ENCODE results near the gene FAM171A1. TPM values are rescaled to one million over a fixed set of nuclear protein-coding genes. Genes with fewer than 3 reads are reported as not detected.

Gene FAM171A1
- total RNA-seq, 1 donor from 2014 or later, result 51.9 TPM

GRCh38 chr10:15324611-15325010, 46.5 kb downstream of the FAM171A1 start:
- peaks cover 43% of the 10 kb centered on the region for H3K4me1 Mint-ChIP-seq (ENCODE audit: low read depth, unreplicated experiment)
- H3K27me3 Mint-ChIP-seq (ENCODE audit: low read depth, unreplicated experiment), result no peaks in the 10 kb centered on the region
- H3K4me3 ChIP-seq (ENCODE audit: insufficient read depth, low read depth, low read length), result no peak overlapping the region
- peaks cover 5% of the 10 kb centered on the region for H3K36me3 Mint-ChIP-seq (ENCODE audit: low read depth, unreplicated experiment)
- H3K4me3 Mint-ChIP-seq (ENCODE audit: unreplicated experiment), result no peak overlapping the region
- TF ChIP-seq, protein P1, sequence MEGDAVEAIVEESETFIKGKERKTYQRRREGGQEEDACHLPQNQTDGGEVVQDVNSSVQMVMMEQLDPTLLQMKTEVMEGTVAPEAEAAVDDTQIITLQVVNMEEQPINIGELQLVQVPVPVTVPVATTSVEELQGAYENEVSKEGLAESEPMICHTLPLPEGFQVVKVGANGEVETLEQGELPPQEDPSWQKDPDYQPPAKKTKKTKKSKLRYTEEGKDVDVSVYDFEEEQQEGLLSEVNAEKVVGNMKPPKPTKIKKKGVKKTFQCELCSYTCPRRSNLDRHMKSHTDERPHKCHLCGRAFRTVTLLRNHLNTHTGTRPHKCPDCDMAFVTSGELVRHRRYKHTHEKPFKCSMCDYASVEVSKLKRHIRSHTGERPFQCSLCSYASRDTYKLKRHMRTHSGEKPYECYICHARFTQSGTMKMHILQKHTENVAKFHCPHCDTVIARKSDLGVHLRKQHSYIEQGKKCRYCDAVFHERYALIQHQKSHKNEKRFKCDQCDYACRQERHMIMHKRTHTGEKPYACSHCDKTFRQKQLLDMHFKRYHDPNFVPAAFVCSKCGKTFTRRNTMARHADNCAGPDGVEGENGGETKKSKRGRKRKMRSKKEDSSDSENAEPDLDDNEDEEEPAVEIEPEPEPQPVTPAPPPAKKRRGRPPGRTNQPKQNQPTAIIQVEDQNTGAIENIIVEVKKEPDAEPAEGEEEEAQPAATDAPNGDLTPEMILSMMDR (IDR thresholded peaks at IDR 0.05; ENCODE audit: insufficient read depth, low read depth, low read length), result no peak
- no peak for TF ChIP-seq EZH2 (IDR thresholded peaks at IDR 0.05; ENCODE audit: insufficient read depth, low read length)
- H4K20me1 ChIP-seq (ENCODE audit: insufficient read depth, low read length), result peaks cover 60% of the 10 kb centered on the region
- H3K27ac ChIP-seq (ENCODE audit: low read depth, low read length), result no peak overlapping the region
- no peaks in the 10 kb centered on the region for H3K9me3 Mint-ChIP-seq (ENCODE audit: unreplicated experiment)
- DNase-seq (ENCODE audit: low read depth) (peak; percentile 84), FAIRE-seq (peak; percentile 26)
- H3K4me1 ChIP-seq (ENCODE audit: insufficient read depth, low read length), result peaks cover 27% of the 10 kb centered on the region
- H2AFZ ChIP-seq (ENCODE audit: low read depth, low read length), result no peak overlapping the region
- no peaks in the 10 kb centered on the region for H3K36me3 ChIP-seq (ENCODE audit: insufficient read depth, low read length)
- no peaks in the 10 kb centered on the region for H3K9me3 ChIP-seq (ENCODE audit: insufficient read depth, low read depth, low read length)
- H3K27ac Mint-ChIP-seq (ENCODE audit: unreplicated experiment), result peak overlapping the region; percentile 72
- no peak overlapping the region for H3K9ac ChIP-seq (ENCODE audit: low read length)
- H3K4me2 ChIP-seq (ENCODE audit: low read length), result peak overlapping the region; percentile 57
- peaks cover 38% of the 10 kb centered on the region for H3K79me2 ChIP-seq (ENCODE audit: insufficient read depth, low read length)
- H3K27me3 ChIP-seq (ENCODE audit: insufficient read depth, low read length), result no peaks in the 10 kb centered on the region

- Histone ChIP-seq H3K9ac (ENCODE audit: low read length) (no peak overlapping the region), H3K27ac (ENCODE audit: low read depth, low read length) (no peak overlapping the region), H3K27me3 (ENCODE audit: insufficient read depth, low read length) (no peaks in the 10 kb centered on the region), H3K9me3 (ENCODE audit: insufficient read depth, low read depth, low read length) (no peaks in the 10 kb centered on the region), H3K4me2 (ENCODE audit: low read length) (peak overlapping the region; percentile 57), H3K36me3 (ENCODE audit: insufficient read depth, low read length) (no peaks in the 10 kb centered on the region), H2AFZ (ENCODE audit: low read depth, low read length) (no peak overlapping the region), H3K4me3 (ENCODE audit: insufficient read depth, low read depth, low read length) (no peak overlapping the region), H3K4me1 (ENCODE audit: insufficient read depth, low read length) (peaks cover 27% of the 10 kb centered on the region), H3K79me2 (ENCODE audit: insufficient read depth, low read length) (peaks cover 38% of the 10 kb centered on the region), H4K20me1 (ENCODE audit: insufficient read depth, low read length) (peaks cover 59% of the 10 kb centered on the region)
- peak overlapping the region; percentile 72 for H3K27ac Mint-ChIP-seq (ENCODE audit: unreplicated experiment)
- TF ChIP-seq EZH2 (IDR thresholded peaks at IDR 0.05; ENCODE audit: insufficient read depth, low read length), result no peak
- TF ChIP-seq, protein P1 (IDR thresholded peaks at IDR 0.05; ENCODE audit: insufficient read depth, low read depth, low read length), result no peak
- DNase-seq (ENCODE audit: low read depth) (no peak), FAIRE-seq (no peak)
- no peaks in the 10 kb centered on the region for H3K27me3 Mint-ChIP-seq (ENCODE audit: low read depth, unreplicated experiment)
- no peaks in the 10 kb centered on the region for H3K9me3 Mint-ChIP-seq (ENCODE audit: unreplicated experiment)
- H3K36me3 Mint-ChIP-seq (ENCODE audit: low read depth, unreplicated experiment), result peaks cover 7% of the 10 kb centered on the region
- peaks cover 43% of the 10 kb centered on the region for H3K4me1 Mint-ChIP-seq (ENCODE audit: low read depth, unreplicated experiment)
- H3K4me3 Mint-ChIP-seq (ENCODE audit: unreplicated experiment), result no peak overlapping the region
Observed at GRCh38 chr10:15324113-15324512, 47.0 kb downstream of the FAM171A1 start.

DNA sequence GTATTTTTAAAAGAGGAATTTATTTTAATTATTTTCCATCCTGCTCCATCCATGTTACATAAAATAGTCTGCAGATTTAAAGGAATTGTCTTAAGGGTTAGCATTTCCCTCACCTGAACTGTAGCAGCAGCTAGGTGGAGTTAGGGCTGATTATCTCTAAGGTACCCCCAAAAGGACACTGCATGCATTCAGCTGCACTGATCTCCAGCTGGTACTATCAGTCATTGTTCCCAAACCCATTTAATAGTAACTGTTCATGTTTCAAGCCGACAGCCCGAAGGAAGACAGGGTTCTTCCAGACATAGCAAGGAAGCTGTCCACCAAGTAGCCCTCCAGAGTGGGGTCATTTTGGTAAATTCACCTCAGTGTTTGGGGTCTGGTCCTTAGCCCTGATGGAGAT, 48.7 kb downstream of the FAM171A1 start:
- H3K27ac Mint-ChIP-seq (ENCODE audit: unreplicated experiment), result no peak overlapping the region
- no peak for DNase-seq (ENCODE audit: low read depth)
- H3K4me1 Mint-ChIP-seq (ENCODE audit: low read depth, unreplicated experiment), result peaks cover 43% of the 10 kb centered on the region
- Histone ChIP-seq H3K27ac (ENCODE audit: low read depth, low read length) (no peak overlapping the region), H2AFZ (ENCODE audit: low read depth, low read length) (no peak overlapping the region), H3K4me3 (ENCODE audit: insufficient read depth, low read depth, low read length) (no peak overlapping the region), H3K79me2 (ENCODE audit: insufficient read depth, low read length) (peaks cover 37% of the 10 kb centered on the region), H3K36me3 (ENCODE audit: insufficient read depth, low read length) (no peaks in the 10 kb centered on the region), H3K9ac (ENCODE audit: low read length) (no peak overlapping the region), H3K4me2 (ENCODE audit: low read length) (no peak overlapping the region), H3K4me1 (ENCODE audit: insufficient read depth, low read length) (peaks cover 27% of the 10 kb centered on the region), H3K27me3 (ENCODE audit: insufficient read depth, low read length) (no peaks in the 10 kb centered on the region), H4K20me1 (ENCODE audit: insufficient read depth, low read length) (peaks cover 65% of the 10 kb centered on the region), H3K9me3 (ENCODE audit: insufficient read depth, low read depth, low read length) (no peaks in the 10 kb centered on the region)
- no peak for FAIRE-seq
- H3K27me3 Mint-ChIP-seq (ENCODE audit: low read depth, unreplicated experiment), result no peaks in the 10 kb centered on the region
- no peak for TF ChIP-seq EZH2 (IDR thresholded peaks at IDR 0.05; ENCODE audit: insufficient read depth, low read length)
- TF ChIP-seq, protein P1 (IDR thresholded peaks at IDR 0.05; ENCODE audit: insufficient read depth, low read depth, low read length), result no peak
- H3K9me3 Mint-ChIP-seq (ENCODE audit: unreplicated experiment), result no peaks in the 10 kb centered on the region
- no peak overlapping the region for H3K4me3 Mint-ChIP-seq (ENCODE audit: unreplicated experiment)
- H3K36me3 Mint-ChIP-seq (ENCODE audit: low read depth, unreplicated experiment), result peaks cover 10% of the 10 kb centered on the region

Measured in astrocyte (in vitro differentiated cells and primary cell).